RWPE1 (cell line): ENCODE measurements around the gene COL15A1.
"Not testable (repeated sequence)": the region's sequence is repeated elsewhere in the genome, so short reads cannot be mapped to it uniquely, and the experiment has no call there.

Experiments
- CTCF ChIA-PET: fragments of 350-600 bp; sonication (Branson Sonifier 250); formaldehyde crosslinking; extraction: SDS; loops from one replicate; lab custom pipeline; 2021; lab: Yijun Ruan, JAX
- POLR2A ChIA-PET: fragments of 400-600 bp; formaldehyde crosslinking; extraction: SDS; loops from one replicate; lab custom pipeline; 2020; ENCODE audit warnings: antibody characterized with exemption; ENCODE audit not compliant: low non-redundant PET; lab: Yijun Ruan, JAX
- DNase-seq: peaks from one replicate; pipeline ENCODE4 v3.0.0; 2012; ENCODE audit warnings: low spot score
- H3K27ac ChIP-seq: fragments of 450-650 bp; 2 replicates; pipeline ENCODE4 v1.5.1; 2017
- TF ChIP-seq, protein P1 (sequence below): fragments of 450-650 bp; conservative IDR thresholded peaks from 2 replicates; pipeline ENCODE4 v1.5.1; 2017; ENCODE audit warnings: low read depth, mild to moderate bottlenecking

The COL15A1 gene

DNA sequence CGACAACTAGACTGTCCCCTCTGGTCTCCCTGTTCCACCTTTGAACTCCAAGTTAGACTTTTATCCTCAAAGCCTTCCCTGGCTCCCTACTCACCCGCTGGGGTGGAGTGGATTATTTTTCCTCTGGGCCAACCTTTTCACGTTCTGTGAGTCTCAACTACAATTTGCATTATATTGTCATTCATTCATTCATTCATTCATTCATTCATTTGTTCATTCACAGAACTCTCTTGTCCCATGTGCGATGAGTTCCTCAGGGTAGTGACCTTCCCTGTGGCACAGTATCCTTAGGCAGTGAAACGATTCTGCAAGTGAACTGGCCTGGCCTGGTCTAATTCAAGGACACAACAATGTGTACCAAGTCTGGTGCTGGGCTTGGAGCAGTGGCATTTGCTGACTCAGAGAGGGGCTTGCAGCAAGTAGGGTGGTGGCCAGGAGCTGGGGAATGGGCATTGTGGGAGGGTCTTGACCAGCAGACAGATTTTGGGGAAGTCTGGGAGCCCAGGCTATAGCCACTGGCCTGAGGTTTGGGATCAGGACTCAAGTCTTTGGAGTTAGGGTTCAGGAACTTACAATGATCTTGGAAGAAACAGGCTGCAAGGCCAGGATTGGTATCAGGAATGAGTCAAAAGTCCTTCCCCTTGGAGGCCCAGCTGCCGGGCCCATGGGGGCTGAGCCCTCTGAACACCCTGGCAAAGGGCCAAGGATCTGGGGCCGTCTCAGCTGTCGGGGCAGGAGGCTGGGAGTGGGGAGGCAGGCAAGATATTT is 37.2 kb upstream of the COL15A1 start:
- POLR2A ChIA-PET = no interaction called here
- CTCF ChIA-PET = interaction anchor here (0.6 to 1.1 kb wide), 2 partner anchors 57 to 375 kb away, joined by 3 to 4 read pairs; no protein-coding TSS in a partner anchor
- TF ChIP-seq, protein P1, sequence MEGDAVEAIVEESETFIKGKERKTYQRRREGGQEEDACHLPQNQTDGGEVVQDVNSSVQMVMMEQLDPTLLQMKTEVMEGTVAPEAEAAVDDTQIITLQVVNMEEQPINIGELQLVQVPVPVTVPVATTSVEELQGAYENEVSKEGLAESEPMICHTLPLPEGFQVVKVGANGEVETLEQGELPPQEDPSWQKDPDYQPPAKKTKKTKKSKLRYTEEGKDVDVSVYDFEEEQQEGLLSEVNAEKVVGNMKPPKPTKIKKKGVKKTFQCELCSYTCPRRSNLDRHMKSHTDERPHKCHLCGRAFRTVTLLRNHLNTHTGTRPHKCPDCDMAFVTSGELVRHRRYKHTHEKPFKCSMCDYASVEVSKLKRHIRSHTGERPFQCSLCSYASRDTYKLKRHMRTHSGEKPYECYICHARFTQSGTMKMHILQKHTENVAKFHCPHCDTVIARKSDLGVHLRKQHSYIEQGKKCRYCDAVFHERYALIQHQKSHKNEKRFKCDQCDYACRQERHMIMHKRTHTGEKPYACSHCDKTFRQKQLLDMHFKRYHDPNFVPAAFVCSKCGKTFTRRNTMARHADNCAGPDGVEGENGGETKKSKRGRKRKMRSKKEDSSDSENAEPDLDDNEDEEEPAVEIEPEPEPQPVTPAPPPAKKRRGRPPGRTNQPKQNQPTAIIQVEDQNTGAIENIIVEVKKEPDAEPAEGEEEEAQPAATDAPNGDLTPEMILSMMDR = no peak
- DNase-seq = no peak
- no peak overlapping the region for H3K27ac ChIP-seq

DNA sequence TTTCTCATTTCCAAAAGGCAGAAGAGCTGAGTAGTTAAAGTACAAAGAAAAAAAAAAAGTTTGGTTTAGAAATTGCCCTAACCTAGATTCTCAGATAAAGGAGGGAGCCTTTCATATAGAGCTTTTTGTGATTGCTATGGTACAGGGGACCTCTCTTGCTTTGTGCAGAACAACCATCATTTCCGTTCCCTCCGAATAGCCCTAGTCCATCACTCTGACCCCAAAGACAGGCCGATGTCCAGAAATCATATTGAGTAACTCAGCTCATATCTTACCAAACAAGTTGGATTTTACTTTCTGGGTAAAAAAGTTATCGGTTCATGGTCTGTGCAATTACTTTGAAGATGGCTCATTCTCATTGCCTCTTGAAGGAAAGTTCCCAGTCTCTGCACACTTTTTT is 36.7 kb upstream of the COL15A1 start:
- DNase-seq = no peak
- H3K27ac ChIP-seq = no peak overlapping the region
- CTCF ChIA-PET = interaction anchor here (0.6 to 1.1 kb wide), 3 partner anchors 58 to 374 kb away, joined by 3 to 4 read pairs (median 3); no protein-coding TSS in a partner anchor
- TF ChIP-seq, protein P1 = no peak
- POLR2A ChIA-PET = no interaction called here

DNA sequence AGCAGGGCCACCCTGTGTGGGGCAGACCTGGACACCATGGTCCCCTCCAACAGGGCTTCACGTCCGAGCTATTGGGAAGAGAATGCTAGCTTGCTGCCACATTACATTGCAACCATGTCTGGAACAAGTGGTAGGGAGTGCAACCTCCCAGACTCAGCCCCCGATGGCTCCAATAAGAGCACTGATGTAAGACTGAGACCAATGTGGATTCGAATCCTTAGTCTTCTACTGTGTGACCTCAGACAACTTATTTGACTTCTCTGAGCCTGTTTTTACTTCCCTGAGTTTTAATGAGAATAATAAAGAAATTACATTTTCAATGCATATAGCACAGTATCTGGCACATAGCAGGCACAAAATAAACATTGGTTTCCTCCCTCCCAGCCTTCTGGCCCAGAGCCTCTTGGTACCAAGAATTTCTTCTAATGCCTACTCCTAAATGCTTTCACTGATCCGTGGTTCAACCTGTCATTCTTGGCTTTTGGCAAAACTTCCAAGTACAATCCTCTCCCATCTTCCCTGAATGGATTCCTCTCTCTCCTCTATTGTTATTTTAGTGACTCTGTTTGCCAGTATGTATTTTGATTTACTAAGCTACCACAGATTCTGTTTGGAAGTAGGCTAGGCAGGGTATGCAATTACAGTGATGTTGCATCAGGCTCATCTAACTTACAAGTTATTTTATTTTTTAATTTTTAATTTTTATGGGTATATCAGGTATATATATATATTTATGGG is 34.6 kb upstream of the COL15A1 start:
- ChIA-PET POLR2A (no interaction called here), CTCF (interaction anchor here (0.6 to 1.1 kb wide), 2 partner anchors 104 to 619 kb away, joined by 3 to 4 read pairs; no protein-coding TSS in a partner anchor)
- DNase-seq = no peak
- TF ChIP-seq, protein P1 = no peak
- no peak overlapping the region for H3K27ac ChIP-seq

DNA sequence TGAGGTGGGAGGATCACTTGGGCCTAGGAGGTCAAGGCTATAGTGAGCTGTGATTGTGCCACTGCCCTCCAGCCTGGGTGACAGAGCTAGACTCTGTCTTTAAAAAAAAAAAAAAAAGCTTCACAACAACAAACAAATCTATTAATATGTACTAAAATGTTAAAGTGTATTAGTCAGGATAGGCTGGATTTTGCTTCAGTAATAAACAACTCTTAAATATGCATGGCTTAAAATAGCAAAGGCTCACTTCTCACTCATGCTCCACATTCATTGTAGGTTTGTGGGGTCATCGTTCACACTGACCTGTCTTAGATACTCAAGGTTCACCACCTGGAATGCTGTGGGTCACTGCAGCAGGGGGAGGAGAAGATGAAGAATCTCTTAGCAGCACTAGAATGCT is 33.8 kb upstream of the COL15A1 start:
- TF ChIP-seq, protein P1 = no peak
- ChIA-PET CTCF (interaction anchor here (1.1 kb wide), 1 partner anchor 618 kb away, joined by 3 read pairs; no protein-coding TSS in a partner anchor), POLR2A (no interaction called here)
- H3K27ac ChIP-seq = no peak overlapping the region
- DNase-seq = no peak

DNA sequence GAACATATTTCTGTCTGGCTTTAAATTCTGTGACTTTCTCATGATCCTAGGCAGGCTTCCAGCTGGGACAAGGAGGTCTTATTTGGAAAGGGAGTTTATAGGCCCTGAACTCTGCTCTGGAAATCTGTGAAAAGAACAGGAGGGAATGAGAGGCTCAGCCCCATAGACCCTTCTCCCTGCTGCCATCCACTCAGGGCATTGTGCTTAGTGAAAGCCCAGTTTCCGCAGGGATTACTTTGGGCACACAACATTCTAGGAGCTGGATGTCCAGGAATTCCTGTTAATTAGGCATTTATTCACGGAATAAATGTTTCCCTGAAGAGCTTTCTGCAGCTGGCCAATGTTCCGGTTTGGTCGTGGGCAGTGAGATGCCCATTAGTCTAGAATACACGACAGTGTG is 32.7 kb upstream of the COL15A1 start:
- ChIA-PET CTCF (no interaction called here), POLR2A (no interaction called here)

DNA sequence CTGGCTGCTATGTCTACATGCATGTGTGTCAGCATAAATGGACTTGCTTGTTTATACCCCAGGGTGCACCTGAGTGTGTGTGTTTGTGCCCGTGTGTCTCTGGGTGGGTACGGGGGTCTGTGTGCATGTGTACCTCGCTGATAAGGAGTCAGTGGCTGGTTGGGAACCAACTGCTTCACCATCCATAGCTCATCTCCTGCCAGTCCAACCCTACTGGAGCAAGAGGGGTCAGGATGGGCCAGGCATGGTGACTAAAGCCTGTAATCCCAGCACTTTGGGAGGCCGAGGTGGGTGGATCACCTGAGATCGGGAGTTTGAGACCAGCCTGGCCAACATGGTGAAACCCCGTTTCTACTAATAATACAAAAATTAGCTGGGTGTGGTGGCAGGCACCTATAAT is 32.0 kb upstream of the COL15A1 start:
- POLR2A ChIA-PET, DNase-seq, H3K27ac ChIP-seq, CTCF ChIA-PET: not testable (repeated sequence)

More for the DNA sequence above, 32.7 kb upstream of the COL15A1 start:
- no peak for DNase-seq
- H3K27ac ChIP-seq = no peak overlapping the region
- TF ChIP-seq, protein P1 = no peak
